Liver (tissue), 9 donors: ENCODE results near the gene KCNIP4. TPM values are rescaled to one million over a fixed set of nuclear protein-coding genes. Genes with fewer than 3 reads are reported as not detected.

ENCODE experiments used
- DNase-seq: peaks from one replicate; pipeline ENCODE4 v3.0.0-alpha.2; 2017; ENCODE audit warnings: low spot score
- H3K27ac ChIP-seq, 2 donors: one replicate each; pipeline ENCODE4 v1.7.0; 2013; ENCODE audit warnings: inconsistent platforms in 2 of 2, low read length in 2 of 2, control low read depth in 1 of 2, low read depth in 1 of 2, mild to moderate bottlenecking in 1 of 2
- H3K27me3 ChIP-seq, 4 donors: one replicate each; pipeline versions ENCODE4 v1.6.1 to v1.7.0; 2013; ENCODE audit warnings: low read length in 3 of 4, inconsistent platforms in 1 of 4, mild to moderate bottlenecking in 1 of 4, moderate library complexity in 1 of 4; ENCODE audit not compliant: control insufficient read depth in 4 of 4, insufficient read depth in 4 of 4
- H3K36me3 ChIP-seq, 4 donors: one replicate each; pipeline versions ENCODE4 v1.6.1 to v1.7.0; 2013; ENCODE audit warnings: low read length in 3 of 4, mild to moderate bottlenecking in 3 of 4, low read depth in 1 of 4, moderate library complexity in 1 of 4; ENCODE audit not compliant: control insufficient read depth in 4 of 4, insufficient read depth in 3 of 4
- H3K4me1 ChIP-seq, 4 donors: one replicate each; pipeline versions ENCODE4 v1.6.1 to v1.7.0; 2013; ENCODE audit warnings: low read length in 3 of 4, mild to moderate bottlenecking in 3 of 4, moderate library complexity in 1 of 4; ENCODE audit not compliant: control insufficient read depth in 4 of 4, insufficient read depth in 4 of 4
- H3K4me3 ChIP-seq, 3 donors: one replicate each; pipeline versions ENCODE4 v1.6.1 to v1.7.0; 2013; ENCODE audit warnings: low read length in 3 of 3, control low read depth in 1 of 3, low read depth in 1 of 3, mild to moderate bottlenecking in 1 of 3
- H3K9ac ChIP-seq, 2 donors: one replicate each; pipeline ENCODE4 v1.7.0; 2013; ENCODE audit warnings: low read length in 2 of 2, mild to moderate bottlenecking in 2 of 2, moderate library complexity in 2 of 2, control low read depth in 1 of 2, low read depth in 1 of 2
- H3K9me3 ChIP-seq, 4 donors: one replicate each; pipeline versions ENCODE4 v1.6.1 to v1.7.0; 2013; ENCODE audit warnings: low read length in 3 of 4; ENCODE audit not compliant: control insufficient read depth in 4 of 4
- ATF3 ChIP-seq: IDR thresholded peaks from 2 replicates; pipeline ENCODE4 v1.6.1; 2016; ENCODE audit warnings: antibody characterized with exemption
- EGR1 ChIP-seq, 2 donors: IDR thresholded peaks; 2 replicates each; pipeline ENCODE4 v1.6.1; 2016 to 2018; ENCODE audit warnings: antibody characterized with exemption in 2 of 2, low read depth in 2 of 2
- FOXA1 ChIP-seq: IDR thresholded peaks from 2 replicates; pipeline ENCODE4 v1.6.1; 2016; ENCODE audit warnings: antibody characterized with exemption
- FOXA2 ChIP-seq: IDR thresholded peaks from 2 replicates; pipeline ENCODE4 v1.6.1; 2016; ENCODE audit warnings: antibody characterized with exemption
- GABPA ChIP-seq, 2 donors: IDR thresholded peaks in 1 of 2; conservative IDR thresholded peaks in 1 of 2; 2 replicates each; pipeline ENCODE4 v1.6.1; 2016; ENCODE audit warnings: antibody characterized with exemption in 2 of 2, mild to moderate bottlenecking in 1 of 2, moderate library complexity in 1 of 2
- HNF4A ChIP-seq, 2 donors: conservative IDR thresholded peaks; 2 replicates each; pipeline ENCODE4 v1.6.1; 2016; ENCODE audit warnings: antibody characterized with exemption in 2 of 2, mild to moderate bottlenecking in 2 of 2
- HNF4G ChIP-seq: IDR thresholded peaks from 2 replicates; pipeline ENCODE4 v1.6.1; 2016; ENCODE audit warnings: antibody characterized with exemption
- JUND ChIP-seq, 2 donors: IDR thresholded peaks; 2 replicates each; pipeline ENCODE4 v1.6.1; 2016; ENCODE audit warnings: antibody characterized with exemption in 2 of 2
- NR2F2 ChIP-seq: IDR thresholded peaks from 2 replicates; pipeline ENCODE4 v1.6.1; 2016; ENCODE audit warnings: antibody characterized with exemption
- RAD21 ChIP-seq, 2 donors: IDR thresholded peaks; 2 replicates each; pipeline ENCODE4 v1.6.1; 2016; ENCODE audit warnings: antibody characterized with exemption in 2 of 2, mild to moderate bottlenecking in 2 of 2
- RXRA ChIP-seq, 2 donors: IDR thresholded peaks; 2 replicates each; pipeline ENCODE4 v1.6.1; 2017 to 2018; ENCODE audit warnings: antibody characterized with exemption in 2 of 2, mild to moderate bottlenecking in 1 of 2
- SP1 ChIP-seq: IDR thresholded peaks from 2 replicates; pipeline ENCODE4 v1.6.1; 2018; ENCODE audit warnings: antibody characterized with exemption, mild to moderate bottlenecking
- TAF1 ChIP-seq: conservative IDR thresholded peaks from 2 replicates; pipeline ENCODE4 v1.6.1; 2016; ENCODE audit warnings: antibody characterized with exemption, mild to moderate bottlenecking
- YY1 ChIP-seq: IDR thresholded peaks from 2 replicates; pipeline ENCODE4 v1.6.1; 2016; ENCODE audit warnings: antibody characterized with exemption, mild to moderate bottlenecking
- ZBTB33 ChIP-seq: IDR thresholded peaks from 2 replicates; pipeline ENCODE4 v1.6.1; 2016; ENCODE audit warnings: antibody characterized with exemption
- WGBS: extraction: QIAGEN DNeasy Blood & Tissue Kit; methylation state at CpG from one replicate; pipeline ENCODE4 v1.1.7; 2013; 5-methylcytosine and 5-hydroxymethylcytosine counted together
- polyA plus RNA-seq, 2 donors: library from polyadenylated mRNA; stranded (reverse) in 1 of 2; unstranded in 1 of 2; fragments of 200-250 nt in 1 of 2; fragments of >200 nt in 1 of 2; fragmentation: Nextera tagmentation in 1 of 2; extraction: Ambion mirVana in 1 of 2; gene quantifications; one replicate each; pipeline versions ENCODE4 v1.2.1 to v1.2.3, GENCODE V29; 2013 to 2015
- total RNA-seq, 2 donors: library from RNA; depleted of rRNA; stranded (reverse); fragments of >200 nt; gene quantifications; one replicate each; pipeline ENCODE4 v1.2.3, GENCODE V29; 2014
- TF ChIP-seq, protein P1 (sequence below): fragments of 150-350 bp; IDR thresholded peaks from 2 replicates; pipeline ENCODE4 v1.5.1; 2017; ENCODE audit warnings: improper control_type of control experiment, low read depth, low read length; ENCODE audit not compliant: missing input control
- TF ChIP-seq, protein P2 (sequence below): IDR thresholded peaks from 2 replicates; pipeline ENCODE4 v1.6.1; 2016; ENCODE audit warnings: antibody characterized with exemption
- TF ChIP-seq, protein P3 (sequence below): IDR thresholded peaks from 2 replicates; pipeline ENCODE4 v1.6.1; 2016; ENCODE audit warnings: antibody characterized with exemption, mild to moderate bottlenecking
- donor health status: healthy.
- donor health status: healthy.
- donor health status: healthy.
- donor health status: healthy.
- donor health status: healthy.

The KCNIP4 gene
- total and polyA plus RNA-seq, 4 donors: 0.08 to 0.14 TPM; not detected in 2

DNA sequence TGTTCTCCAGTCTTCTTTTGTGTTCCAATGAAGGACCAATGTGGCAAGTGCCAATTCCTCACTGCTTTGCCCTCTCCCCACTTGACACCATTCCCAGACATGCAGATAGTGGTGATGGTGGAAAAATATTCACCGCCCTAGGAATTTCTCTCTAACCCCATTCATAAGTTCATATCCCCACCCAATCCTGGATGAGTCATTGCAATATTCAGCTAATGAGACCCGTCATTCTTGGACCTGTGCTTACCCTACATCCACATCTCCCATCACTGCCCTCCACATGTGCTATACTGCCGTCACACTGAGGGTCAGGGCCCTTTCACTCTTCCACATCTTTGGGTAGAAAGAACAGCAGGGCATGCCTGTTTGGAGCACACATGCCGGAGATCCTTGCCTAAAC is 199.2 kb downstream of the KCNIP4 start:
- TF ChIP-seq SP1 (no peak), NR2F2 (no peak), FOXA2 (no peak)
- TF ChIP-seq, protein P1, sequence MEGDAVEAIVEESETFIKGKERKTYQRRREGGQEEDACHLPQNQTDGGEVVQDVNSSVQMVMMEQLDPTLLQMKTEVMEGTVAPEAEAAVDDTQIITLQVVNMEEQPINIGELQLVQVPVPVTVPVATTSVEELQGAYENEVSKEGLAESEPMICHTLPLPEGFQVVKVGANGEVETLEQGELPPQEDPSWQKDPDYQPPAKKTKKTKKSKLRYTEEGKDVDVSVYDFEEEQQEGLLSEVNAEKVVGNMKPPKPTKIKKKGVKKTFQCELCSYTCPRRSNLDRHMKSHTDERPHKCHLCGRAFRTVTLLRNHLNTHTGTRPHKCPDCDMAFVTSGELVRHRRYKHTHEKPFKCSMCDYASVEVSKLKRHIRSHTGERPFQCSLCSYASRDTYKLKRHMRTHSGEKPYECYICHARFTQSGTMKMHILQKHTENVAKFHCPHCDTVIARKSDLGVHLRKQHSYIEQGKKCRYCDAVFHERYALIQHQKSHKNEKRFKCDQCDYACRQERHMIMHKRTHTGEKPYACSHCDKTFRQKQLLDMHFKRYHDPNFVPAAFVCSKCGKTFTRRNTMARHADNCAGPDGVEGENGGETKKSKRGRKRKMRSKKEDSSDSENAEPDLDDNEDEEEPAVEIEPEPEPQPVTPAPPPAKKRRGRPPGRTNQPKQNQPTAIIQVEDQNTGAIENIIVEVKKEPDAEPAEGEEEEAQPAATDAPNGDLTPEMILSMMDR: no peak
- Histone ChIP-seq H3K36me3 (no peaks in the 10 kb centered on the region), H3K9me3 (no peaks in the 10 kb centered on the region), H3K4me1 (no peaks in the 10 kb centered on the region), H3K27ac (no peak overlapping the region), H3K4me3 (no peak overlapping the region), H3K9ac (no peak overlapping the region), H3K27me3 (peaks cover 0 to 3% (median 0%) of the 10 kb centered on the region in 4 donors)
- 79% methylated on average over 4 of the region's 4 CpGs for WGBS
- DNase-seq: no peak

GRCh38 chr4:21744046-21744445 is 204.5 kb downstream of the KCNIP4 start:
- H3K27ac ChIP-seq: no peak overlapping the region
- H3K27me3 ChIP-seq: no peaks in the 10 kb centered on the region
- no peak overlapping the region for H3K4me3 ChIP-seq
- no peaks in the 10 kb centered on the region for H3K4me1 ChIP-seq
- H3K9me3 ChIP-seq: no peaks in the 10 kb centered on the region
- DNase-seq: no peak
- TF ChIP-seq FOXA2 (no peak), GABPA (IDR thresholded peaks at IDR 0.05 in 1 of 2, conservative IDR thresholded peaks at IDR 0.05 in 1 of 2) (no peak), HNF4G (no peak), RAD21 (IDR thresholded peaks at IDR 0.05) (no peak), NR2F2 (no peak), ATF3 (no peak), FOXA1 (no peak), RXRA (IDR thresholded peaks at IDR 0.05) (no peak), HNF4A (conservative IDR thresholded peaks at IDR 0.05) (no peak), ZBTB33 (no peak), EGR1 (IDR thresholded peaks at IDR 0.05; ENCODE audit: low read depth in 2 of 2) (no peak), JUND (IDR thresholded peaks at IDR 0.05) (no peak), TAF1 (no peak), YY1 (no peak), SP1 (no peak)
- TF ChIP-seq, protein P2, sequence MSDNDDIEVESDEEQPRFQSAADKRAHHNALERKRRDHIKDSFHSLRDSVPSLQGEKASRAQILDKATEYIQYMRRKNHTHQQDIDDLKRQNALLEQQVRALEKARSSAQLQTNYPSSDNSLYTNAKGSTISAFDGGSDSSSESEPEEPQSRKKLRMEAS: no peak
- TF ChIP-seq, protein P3, sequence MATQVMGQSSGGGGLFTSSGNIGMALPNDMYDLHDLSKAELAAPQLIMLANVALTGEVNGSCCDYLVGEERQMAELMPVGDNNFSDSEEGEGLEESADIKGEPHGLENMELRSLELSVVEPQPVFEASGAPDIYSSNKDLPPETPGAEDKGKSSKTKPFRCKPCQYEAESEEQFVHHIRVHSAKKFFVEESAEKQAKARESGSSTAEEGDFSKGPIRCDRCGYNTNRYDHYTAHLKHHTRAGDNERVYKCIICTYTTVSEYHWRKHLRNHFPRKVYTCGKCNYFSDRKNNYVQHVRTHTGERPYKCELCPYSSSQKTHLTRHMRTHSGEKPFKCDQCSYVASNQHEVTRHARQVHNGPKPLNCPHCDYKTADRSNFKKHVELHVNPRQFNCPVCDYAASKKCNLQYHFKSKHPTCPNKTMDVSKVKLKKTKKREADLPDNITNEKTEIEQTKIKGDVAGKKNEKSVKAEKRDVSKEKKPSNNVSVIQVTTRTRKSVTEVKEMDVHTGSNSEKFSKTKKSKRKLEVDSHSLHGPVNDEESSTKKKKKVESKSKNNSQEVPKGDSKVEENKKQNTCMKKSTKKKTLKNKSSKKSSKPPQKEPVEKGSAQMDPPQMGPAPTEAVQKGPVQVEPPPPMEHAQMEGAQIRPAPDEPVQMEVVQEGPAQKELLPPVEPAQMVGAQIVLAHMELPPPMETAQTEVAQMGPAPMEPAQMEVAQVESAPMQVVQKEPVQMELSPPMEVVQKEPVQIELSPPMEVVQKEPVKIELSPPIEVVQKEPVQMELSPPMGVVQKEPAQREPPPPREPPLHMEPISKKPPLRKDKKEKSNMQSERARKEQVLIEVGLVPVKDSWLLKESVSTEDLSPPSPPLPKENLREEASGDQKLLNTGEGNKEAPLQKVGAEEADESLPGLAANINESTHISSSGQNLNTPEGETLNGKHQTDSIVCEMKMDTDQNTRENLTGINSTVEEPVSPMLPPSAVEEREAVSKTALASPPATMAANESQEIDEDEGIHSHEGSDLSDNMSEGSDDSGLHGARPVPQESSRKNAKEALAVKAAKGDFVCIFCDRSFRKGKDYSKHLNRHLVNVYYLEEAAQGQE: no peak
- TF ChIP-seq, protein P1: no peak
- no peaks in the 10 kb centered on the region for H3K36me3 ChIP-seq
- H3K9ac ChIP-seq: no peak overlapping the region
